Hepatocyte (in vitro differentiated cells): ENCODE measurements around the gene ZGRF1. TPM values are rescaled to one million over a fixed set of nuclear protein-coding genes. Genes with fewer than 3 reads are reported as not detected.

Experiments
- DNase-seq: peaks from one replicate; pipeline ENCODE4 v3.0.0-alpha.2; 2016; ENCODE audit warnings: low spot score
- H2AFZ ChIP-seq: fragments of 200-600 bp; sonication (generic); 2 replicates; pipeline ENCODE4 v1.6.0; 2016; ENCODE audit warnings: antibody characterized with exemption, mild to moderate bottlenecking
- H3K27ac ChIP-seq: fragments of 200-600 bp; sonication (generic); 2 replicates; pipeline ENCODE4 v1.5.1; 2016; ENCODE audit warnings: mild to moderate bottlenecking
- H3K27me3 ChIP-seq: fragments of 200-600 bp; sonication (generic); 2 replicates; pipeline ENCODE4 v1.6.1; 2016
- H3K36me3 ChIP-seq: fragments of 200-600 bp; sonication (generic); replicated peaks from 2 replicates; pipeline ENCODE4 v1.5.1; 2016; ENCODE audit warnings: low read depth; ENCODE audit not compliant: insufficient read depth
- H3K4me1 ChIP-seq: fragments of 200-600 bp; sonication (generic); 2 replicates; pipeline ENCODE4 v1.5.1; 2016; ENCODE audit warnings: mild to moderate bottlenecking, moderate library complexity; ENCODE audit not compliant: insufficient read depth
- H3K4me2 ChIP-seq: fragments of 200-600 bp; sonication (generic); 2 replicates; pipeline ENCODE4 v1.6.0; 2016
- H3K4me3 ChIP-seq: fragments of 200-600 bp; sonication (generic); 2 replicates; pipeline ENCODE4 v1.5.1; 2016; ENCODE audit warnings: mild to moderate bottlenecking
- H3K79me2 ChIP-seq: fragments of 200-600 bp; sonication (generic); 2 replicates; pipeline ENCODE4 v1.6.0; 2017; ENCODE audit warnings: mild to moderate bottlenecking
- H3K9me2 ChIP-seq: fragments of 200-600 bp; sonication (generic); replicated peaks from 2 replicates; pipeline ENCODE4 v1.6.0; 2017; ENCODE audit warnings: mild to moderate bottlenecking; ENCODE audit not compliant: insufficient read depth
- H3K9me3 ChIP-seq: fragments of 200-600 bp; sonication (generic); 2 replicates; pipeline ENCODE4 v1.5.1; 2016; ENCODE audit warnings: low read depth, mild to moderate bottlenecking
- H4K20me1 ChIP-seq: fragments of 200-600 bp; sonication (generic); 2 replicates; pipeline ENCODE4 v1.6.0; 2016; ENCODE audit warnings: mild to moderate bottlenecking; ENCODE audit not compliant: insufficient read depth, poor library complexity, severe bottlenecking
- EZH2 ChIP-seq: fragments of 200-600 bp; sonication (generic); IDR thresholded peaks from 2 replicates; pipeline ENCODE4 v1.6.1; 2016; ENCODE audit warnings: antibody characterized with exemption, mild to moderate bottlenecking, borderline replicate concordance
- EZH2phosphoT487 ChIP-seq: fragments of 200-600 bp; sonication (generic); IDR thresholded peaks from one replicate; pipeline ENCODE4 v1.6.1; 2018; ENCODE audit warnings: antibody characterized with exemption, mild to moderate bottlenecking, low read depth, moderate library complexity; ENCODE audit not compliant: unreplicated experiment, severe bottlenecking
- WGBS: methylation state at CpG from one replicate; pipeline ENCODE4 v1.1.6; 2016; ENCODE audit warnings: low lambda C conversion rate; ENCODE audit errors: missing lambda C conversion rate; 5-methylcytosine and 5-hydroxymethylcytosine counted together
- polyA plus RNA-seq: library from polyadenylated mRNA; unstranded; fragments of >200 nt; fragmentation: Nextera tagmentation; extraction: Ambion mirVana; gene quantifications from 2 replicates; pipeline ENCODE4 v1.2.1, GENCODE V29; 2016
- total RNA-seq: library from RNA; depleted of rRNA; stranded (reverse); fragments of >200 nt; gene quantifications from 2 replicates; pipeline ENCODE4 v1.2.3, GENCODE V29; 2014
- TF ChIP-seq, protein P1 (sequence below): fragments of 200-600 bp; sonication (generic); IDR thresholded peaks from 2 replicates; pipeline ENCODE4 v1.5.1; 2016; ENCODE audit warnings: antibody characterized with exemption, mild to moderate bottlenecking; ENCODE audit not compliant: poor library complexity

Gene ZGRF1
- total and polyA plus RNA-seq, 2 experiments from 2014 or later: 1.2 to 9.9 TPM

DNA sequence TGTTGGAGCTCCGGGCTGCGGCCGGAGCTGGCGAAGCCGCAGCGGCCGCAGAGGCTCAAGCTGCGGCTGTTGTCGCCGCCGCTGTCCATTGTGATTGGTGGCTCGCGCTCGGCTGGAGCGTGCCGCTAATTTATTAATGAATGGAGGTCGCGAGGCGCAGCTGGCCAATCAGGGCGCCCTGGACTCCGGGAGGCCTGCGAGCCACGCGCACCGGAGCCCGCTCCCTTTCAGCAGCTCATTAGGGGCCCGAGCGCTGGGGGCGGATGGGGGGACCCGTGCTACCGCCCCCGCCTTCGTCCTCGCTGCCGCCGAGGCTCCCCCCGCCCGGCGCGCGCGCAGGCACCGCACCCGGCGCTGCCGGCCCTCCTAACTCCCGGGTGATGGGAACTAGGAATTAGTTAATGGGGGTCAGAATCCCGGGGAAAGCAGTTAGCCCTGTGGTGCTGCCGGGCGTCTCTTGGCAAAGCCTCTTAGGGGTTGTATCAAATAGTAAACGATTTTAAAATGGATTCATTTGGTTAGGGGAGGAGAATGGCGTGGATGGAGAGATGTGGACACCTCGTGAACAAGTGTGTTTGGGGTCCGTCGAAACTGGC lies 120.1 kb downstream of the ZGRF1 start:
- Histone ChIP-seq H3K4me1 (peaks cover 25% of the 10 kb centered on the region), H3K4me2 (peak overlapping the region; percentile 99), H3K4me3 (no peak overlapping the region), H3K9me3 (no peaks in the 10 kb centered on the region), H3K9me2 (no peaks in the 10 kb centered on the region), H4K20me1 (no peaks in the 10 kb centered on the region), H2AFZ (peak overlapping the region; percentile 60), H3K27me3 (peaks cover 98% of the 10 kb centered on the region), H3K27ac (no peak overlapping the region), H3K79me2 (no peaks in the 10 kb centered on the region), H3K36me3 (no peaks in the 10 kb centered on the region)
- TF ChIP-seq, protein P1, sequence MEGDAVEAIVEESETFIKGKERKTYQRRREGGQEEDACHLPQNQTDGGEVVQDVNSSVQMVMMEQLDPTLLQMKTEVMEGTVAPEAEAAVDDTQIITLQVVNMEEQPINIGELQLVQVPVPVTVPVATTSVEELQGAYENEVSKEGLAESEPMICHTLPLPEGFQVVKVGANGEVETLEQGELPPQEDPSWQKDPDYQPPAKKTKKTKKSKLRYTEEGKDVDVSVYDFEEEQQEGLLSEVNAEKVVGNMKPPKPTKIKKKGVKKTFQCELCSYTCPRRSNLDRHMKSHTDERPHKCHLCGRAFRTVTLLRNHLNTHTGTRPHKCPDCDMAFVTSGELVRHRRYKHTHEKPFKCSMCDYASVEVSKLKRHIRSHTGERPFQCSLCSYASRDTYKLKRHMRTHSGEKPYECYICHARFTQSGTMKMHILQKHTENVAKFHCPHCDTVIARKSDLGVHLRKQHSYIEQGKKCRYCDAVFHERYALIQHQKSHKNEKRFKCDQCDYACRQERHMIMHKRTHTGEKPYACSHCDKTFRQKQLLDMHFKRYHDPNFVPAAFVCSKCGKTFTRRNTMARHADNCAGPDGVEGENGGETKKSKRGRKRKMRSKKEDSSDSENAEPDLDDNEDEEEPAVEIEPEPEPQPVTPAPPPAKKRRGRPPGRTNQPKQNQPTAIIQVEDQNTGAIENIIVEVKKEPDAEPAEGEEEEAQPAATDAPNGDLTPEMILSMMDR: no peak
- TF ChIP-seq EZH2: peak; percentile 99
- peak; percentile 40 for TF ChIP-seq EZH2phosphoT487
- WGBS: 1% methylated on average over 55 of the region's 55 CpGs
- DNase-seq: no peak

DNA sequence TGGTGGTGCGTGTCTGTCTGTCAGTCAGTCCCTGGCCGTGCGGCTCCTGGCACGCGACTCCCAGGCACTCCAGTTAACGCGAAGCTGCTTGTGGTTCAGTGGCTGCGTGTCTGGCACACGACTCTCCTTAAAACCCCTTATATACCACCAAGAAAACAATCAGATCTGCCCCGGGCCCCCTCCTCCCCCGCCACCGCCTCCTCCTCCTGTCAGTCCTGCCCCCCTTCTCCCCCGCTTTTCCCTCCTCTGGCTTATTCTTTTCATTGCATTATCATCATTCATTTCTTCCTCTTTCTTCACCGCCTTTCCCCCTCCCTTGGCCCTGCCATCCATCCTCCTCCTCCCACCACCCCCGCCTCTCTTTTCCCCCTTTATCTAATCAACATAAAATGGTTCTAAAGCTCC lies 120.6 kb downstream of the ZGRF1 start, which contains the start of gene NEUROG2:
Gene NEUROG2, minus strand, starts transcription at position 115 of the 405 bp plus-strand sequence. CDS start 705 bp downstream, outside the sequence.
- WGBS: 0% methylated on average over 2 of the region's 15 CpGs
- peaks cover 98% of the 10 kb centered on the region for H3K27me3 ChIP-seq

DNA sequence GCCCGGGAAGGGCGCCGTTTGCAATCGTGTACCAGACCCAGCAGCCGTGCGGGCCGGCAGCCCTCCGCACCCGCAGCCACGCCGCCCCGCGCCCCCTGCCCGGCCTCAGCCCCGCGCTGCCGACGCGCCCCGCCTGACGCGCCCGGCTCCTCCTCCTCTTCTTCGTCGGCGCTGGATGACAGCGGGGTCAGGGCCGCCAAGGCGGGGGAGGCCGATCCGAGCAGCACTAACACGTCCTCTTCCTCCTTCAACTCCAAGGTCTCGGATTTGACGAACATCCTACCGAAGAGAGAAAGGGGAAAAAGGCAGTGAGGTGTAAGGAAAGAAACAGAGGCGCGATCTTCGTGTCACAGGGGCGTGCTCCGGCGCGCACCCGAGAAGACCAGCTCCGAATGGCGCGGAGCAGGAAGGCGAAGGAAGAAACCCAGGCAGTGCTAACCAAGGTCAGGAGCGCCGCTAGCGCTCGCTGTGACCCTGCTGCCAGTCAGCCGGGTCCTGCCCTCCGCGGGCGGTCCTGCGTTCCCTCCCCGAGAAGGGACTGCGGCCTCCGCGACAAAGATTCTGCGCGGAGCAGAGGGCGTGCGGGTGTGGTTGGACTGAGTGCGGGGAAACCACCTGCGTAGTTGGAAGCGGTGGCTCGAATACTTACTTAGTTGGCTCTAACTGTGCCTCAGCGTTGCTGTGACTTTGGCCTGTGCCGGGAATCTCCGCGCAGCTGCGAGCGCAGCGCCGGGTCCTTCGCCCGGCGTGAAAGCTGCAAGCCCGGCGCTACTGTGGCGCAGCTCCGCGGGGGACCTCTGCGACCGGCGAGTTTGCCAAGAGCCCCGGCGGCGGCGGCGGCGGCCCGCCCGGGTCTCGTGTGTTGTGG lies 121.3 kb downstream of the ZGRF1 start:
- Histone ChIP-seq H3K4me3 (peak overlapping the region; percentile 69), H3K9me3 (no peaks in the 10 kb centered on the region), H3K4me1 (peaks cover 33% of the 10 kb centered on the region), H3K27ac (no peak overlapping the region), H4K20me1 (no peaks in the 10 kb centered on the region), H3K9me2 (no peaks in the 10 kb centered on the region), H2AFZ (peak overlapping the region; percentile 89), H3K4me2 (peak overlapping the region; percentile 99), H3K36me3 (no peaks in the 10 kb centered on the region), H3K27me3 (peaks cover 98% of the 10 kb centered on the region), H3K79me2 (no peaks in the 10 kb centered on the region)
- DNase-seq: peak; percentile 46
- WGBS: under 1% methylated on average over 77 of the region's 96 CpGs
- TF ChIP-seq, protein P1: no peak
- no peak for TF ChIP-seq EZH2
- peak; percentile 46 for TF ChIP-seq EZH2phosphoT487

More for the DNA sequence above, 120.6 kb downstream of the ZGRF1 start, which contains the start of gene NEUROG2:
- Histone ChIP-seq H3K4me1 (peaks cover 27% of the 10 kb centered on the region), H3K4me2 (peak within 1 kb of the TSS; percentile 99), H3K9me2 (no peaks in the 10 kb centered on the region), H3K27ac (no peak within 1 kb of the TSS), H2AFZ (peak within 1 kb of the TSS; percentile 89), H4K20me1 (no peaks in the 10 kb centered on the region), H3K79me2 (no peaks in the 10 kb centered on the region), H3K9me3 (no peaks in the 10 kb centered on the region), H3K4me3 (peak within 1 kb of the TSS; percentile 69), H3K36me3 (no peaks in the 10 kb centered on the region)
- TF ChIP-seq EZH2phosphoT487: peak; percentile 48
- TF ChIP-seq, protein P1: no peak
- DNase-seq: no peak
